ENCODE data around the gene PDGFB. TPM values are rescaled to one million over a fixed set of nuclear protein-coding genes. Genes with fewer than 3 reads are reported as not detected.

The PDGFB gene
- total RNA-seq, result 1 to 10 TPM; 5.9 to 9.8 TPM
- 10 to 100 TPM; 18.1 to 18.3 TPM for polyA plus RNA-seq (ENCODE audit: insufficient read length in 2 of 2)
- long read RNA-seq, donor 1, transcript PDGFB-201 (7 exons, 3,497 nt), result major isoform, 7 of 25 reads
- long read RNA-seq, donor 1, partial matches to known transcripts, result 18 of 25 reads
- long read RNA-seq, donor 1, other reads (novel, unspliced or antisense), result 0 of 25 reads
- long read RNA-seq, donor 2, partial matches to known transcripts, result 0 of 2 reads
- long read RNA-seq, donor 2, other reads (novel, unspliced or antisense), result 0 of 2 reads
- long read RNA-seq, donor 3, transcript PDGFB-201 (7 exons, 3,497 nt), result major isoform, 6 of 6 reads
- long read RNA-seq, donor 3, partial matches to known transcripts, result 0 of 6 reads
- long read RNA-seq, donor 3, other reads (novel, unspliced or antisense), result 0 of 6 reads
- long read RNA-seq, donor 4, transcript PDGFB-201 (7 exons, 3,497 nt), result major isoform, 8 of 8 reads
- long read RNA-seq, donor 4, partial matches to known transcripts, result 0 of 8 reads
- long read RNA-seq, donor 4, other reads (novel, unspliced or antisense), result 0 of 8 reads

- no peaks in the 10 kb centered on the region for H3K9me3 ChIP-seq (ENCODE audit: control insufficient read depth, insufficient read depth, low read length)
- peaks cover 63% of the 10 kb centered on the region for H3K4me1 ChIP-seq (ENCODE audit: control insufficient read depth, insufficient read depth, low read length)
- H3K36me3 ChIP-seq (ENCODE audit: control insufficient read depth, insufficient read depth, low read length), result peaks cover 7% of the 10 kb centered on the region
- 0% methylated on average over 59 of the region's 68 CpGs for WGBS (ENCODE audit: insufficient coverage)
- DNase-seq (ENCODE audit: low read depth in 4 of 6, low spot score in 6 of 6), result peak in 2 of 6 donors; percentile 56 to 63
- H3K4me3 ChIP-seq (ENCODE audit: low read depth, low read length), result peak within 1 kb of the TSS; percentile 58
- H3K27me3 ChIP-seq (ENCODE audit: control insufficient read depth, insufficient read depth, low read length), result peaks cover 34% of the 10 kb centered on the region
- H3K27ac ChIP-seq (ENCODE audit: low read depth, low read length), result peak within 1 kb of the TSS; percentile 25
Observed at GRCh38 chr22:39244496-39245129, at the start of gene PDGFB. PDGFB (minus strand) TSS chr22:39244982; CDS start chr22:39243963, 1,019 bp downstream.

- peaks cover 57% of the 10 kb centered on the region for H3K4me1 ChIP-seq (ENCODE audit: control insufficient read depth, insufficient read depth, low read length)
- H3K9me3 ChIP-seq (ENCODE audit: control insufficient read depth, insufficient read depth, low read length), result no peaks in the 10 kb centered on the region
- no peaks in the 10 kb centered on the region for H3K27me3 ChIP-seq (ENCODE audit: control insufficient read depth, insufficient read depth, low read length)
- DNase-seq (ENCODE audit: low read depth in 4 of 6, low spot score in 6 of 6), result no peak
- peaks cover 4% of the 10 kb centered on the region for H3K36me3 ChIP-seq (ENCODE audit: control insufficient read depth, insufficient read depth, low read length)
- H3K4me3 ChIP-seq (ENCODE audit: low read depth, low read length), result no peak overlapping the region
- 86% methylated on average over 15 of the region's 15 CpGs for WGBS (ENCODE audit: insufficient coverage)
- H3K27ac ChIP-seq (ENCODE audit: low read depth, low read length), result no peak overlapping the region
Observed at GRCh38 chr22:39293766-39294368, 49.1 kb upstream of the PDGFB start.

DNA sequence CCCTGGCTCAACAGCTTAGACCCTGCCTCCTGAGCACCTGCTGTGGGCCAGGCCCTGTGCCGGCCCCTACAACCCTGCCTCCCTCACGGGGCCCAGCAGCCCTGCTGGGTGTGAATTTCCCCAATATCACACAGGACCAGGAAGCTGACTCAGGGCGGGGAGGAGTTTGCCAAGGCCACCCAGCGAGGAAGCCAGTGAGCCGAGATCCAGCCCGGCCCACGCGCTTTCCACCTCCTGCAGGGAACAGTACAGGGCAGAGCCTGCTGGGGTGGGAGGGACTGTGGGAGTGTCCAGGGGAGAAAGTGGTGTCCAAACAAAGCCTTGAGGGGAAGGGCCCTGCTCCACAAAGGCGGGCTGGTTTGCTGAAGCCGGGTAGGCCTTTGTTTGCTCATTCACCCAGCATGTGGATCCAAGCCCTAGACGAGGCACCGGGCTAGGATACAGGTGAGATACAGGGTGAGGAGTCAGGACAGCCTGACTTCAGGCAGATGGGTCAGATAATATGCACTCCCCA is 47.8 kb upstream of the PDGFB start:
- H3K4me1 ChIP-seq (ENCODE audit: control insufficient read depth, insufficient read depth, low read length), result peaks cover 49% of the 10 kb centered on the region
- 37% methylated on average over 8 of the region's 12 CpGs for WGBS (ENCODE audit: insufficient coverage)

GRCh38 chr22:39292031-39292462 is 47.3 kb upstream of the PDGFB start:
- WGBS (ENCODE audit: insufficient coverage), result 39% methylated on average over 19 of the region's 19 CpGs
- no peak for DNase-seq (ENCODE audit: low read depth in 4 of 6, low spot score in 6 of 6)
- H3K4me3 ChIP-seq (ENCODE audit: low read depth, low read length), result no peak overlapping the region

More for the DNA sequence above, 47.8 kb upstream of the PDGFB start:
- Histone ChIP-seq H3K4me3 (ENCODE audit: low read depth, low read length) (no peak overlapping the region), H3K9me3 (ENCODE audit: control insufficient read depth, insufficient read depth, low read length) (no peaks in the 10 kb centered on the region), H3K27ac (ENCODE audit: low read depth, low read length) (peak overlapping the region; percentile 76), H3K36me3 (ENCODE audit: control insufficient read depth, insufficient read depth, low read length) (peaks cover 4% of the 10 kb centered on the region), H3K27me3 (ENCODE audit: control insufficient read depth, insufficient read depth, low read length) (no peaks in the 10 kb centered on the region)
- DNase-seq (ENCODE audit: low read depth in 4 of 6, low spot score in 6 of 6), result peak in 1 of 6 donors; percentile 70

DNA sequence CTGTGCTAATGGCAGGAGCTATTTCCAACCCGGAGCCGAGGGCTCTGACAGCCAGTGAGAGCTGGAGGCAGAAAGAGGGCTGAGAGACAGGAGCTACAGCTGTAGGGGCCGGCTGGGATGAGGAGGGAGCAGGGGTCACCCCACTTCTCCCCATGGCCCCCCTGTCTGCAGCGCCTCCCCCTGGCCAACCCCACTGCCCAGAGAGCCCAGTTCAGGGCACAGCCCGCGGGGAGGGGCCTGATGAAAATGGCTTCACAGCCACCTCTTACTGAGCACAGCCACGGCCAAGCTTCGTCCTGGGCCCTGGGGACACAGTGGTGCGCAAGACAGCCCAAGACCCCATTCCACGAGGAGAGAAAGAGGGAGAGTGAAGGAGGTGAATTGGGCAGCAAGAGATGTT is 46.7 kb upstream of the PDGFB start:
- 78% methylated on average over 4 of the region's 10 CpGs for WGBS (ENCODE audit: insufficient coverage)
- no peak for DNase-seq (ENCODE audit: low read depth in 4 of 6, low spot score in 6 of 6)
- Histone ChIP-seq H3K4me1 (ENCODE audit: control insufficient read depth, insufficient read depth, low read length) (peaks cover 40% of the 10 kb centered on the region), H3K4me3 (ENCODE audit: low read depth, low read length) (no peak overlapping the region), H3K9me3 (ENCODE audit: control insufficient read depth, insufficient read depth, low read length) (no peaks in the 10 kb centered on the region), H3K27ac (ENCODE audit: low read depth, low read length) (peak overlapping the region; percentile 61), H3K36me3 (ENCODE audit: control insufficient read depth, insufficient read depth, low read length) (peaks cover 4% of the 10 kb centered on the region), H3K27me3 (ENCODE audit: control insufficient read depth, insufficient read depth, low read length) (no peaks in the 10 kb centered on the region)

More at GRCh38 chr22:39292031-39292462, 47.3 kb upstream of the PDGFB start:
- peak overlapping the region; percentile 76 for H3K27ac ChIP-seq (ENCODE audit: low read depth, low read length)
- no peaks in the 10 kb centered on the region for H3K9me3 ChIP-seq (ENCODE audit: control insufficient read depth, insufficient read depth, low read length)
- H3K4me1 ChIP-seq (ENCODE audit: control insufficient read depth, insufficient read depth, low read length), result peaks cover 43% of the 10 kb centered on the region
- no peaks in the 10 kb centered on the region for H3K27me3 ChIP-seq (ENCODE audit: control insufficient read depth, insufficient read depth, low read length)
- H3K36me3 ChIP-seq (ENCODE audit: control insufficient read depth, insufficient read depth, low read length), result peaks cover 4% of the 10 kb centered on the region

DNA sequence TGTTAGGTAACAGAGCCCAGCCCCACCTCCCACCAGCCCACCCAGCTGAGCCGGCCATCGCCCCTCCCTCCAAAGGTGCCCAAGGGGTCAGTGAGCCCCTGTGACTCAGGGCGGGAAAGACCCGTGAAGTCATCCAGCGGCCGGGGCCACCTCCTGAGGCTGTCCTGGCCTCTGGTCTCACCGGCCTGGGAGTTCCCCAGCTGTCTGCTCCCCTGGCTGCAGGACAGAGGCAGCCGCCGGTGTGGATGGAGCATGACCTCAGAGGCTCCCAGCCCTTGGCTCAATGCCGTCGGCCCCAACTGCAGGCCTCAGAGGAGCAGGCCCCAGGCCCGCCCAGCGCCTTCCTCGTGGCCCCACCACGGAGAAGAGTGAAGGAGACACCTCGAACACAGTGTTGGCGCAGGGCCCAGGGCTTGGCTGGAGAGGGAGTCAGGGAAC is 46.0 kb upstream of the PDGFB start:
- H3K27me3 ChIP-seq (ENCODE audit: control insufficient read depth, insufficient read depth, low read length), result no peaks in the 10 kb centered on the region
- DNase-seq (ENCODE audit: low read depth in 4 of 6, low spot score in 6 of 6), result peak in 1 of 6 donors; percentile 48
- WGBS (ENCODE audit: insufficient coverage), result 44% methylated on average over 17 of the region's 17 CpGs
- peaks cover 4% of the 10 kb centered on the region for H3K36me3 ChIP-seq (ENCODE audit: control insufficient read depth, insufficient read depth, low read length)
- no peak overlapping the region for H3K27ac ChIP-seq (ENCODE audit: low read depth, low read length)
- peaks cover 40% of the 10 kb centered on the region for H3K4me1 ChIP-seq (ENCODE audit: control insufficient read depth, insufficient read depth, low read length)
- H3K4me3 ChIP-seq (ENCODE audit: low read depth, low read length), result no peak overlapping the region
- H3K9me3 ChIP-seq (ENCODE audit: control insufficient read depth, insufficient read depth, low read length), result no peaks in the 10 kb centered on the region

DNA sequence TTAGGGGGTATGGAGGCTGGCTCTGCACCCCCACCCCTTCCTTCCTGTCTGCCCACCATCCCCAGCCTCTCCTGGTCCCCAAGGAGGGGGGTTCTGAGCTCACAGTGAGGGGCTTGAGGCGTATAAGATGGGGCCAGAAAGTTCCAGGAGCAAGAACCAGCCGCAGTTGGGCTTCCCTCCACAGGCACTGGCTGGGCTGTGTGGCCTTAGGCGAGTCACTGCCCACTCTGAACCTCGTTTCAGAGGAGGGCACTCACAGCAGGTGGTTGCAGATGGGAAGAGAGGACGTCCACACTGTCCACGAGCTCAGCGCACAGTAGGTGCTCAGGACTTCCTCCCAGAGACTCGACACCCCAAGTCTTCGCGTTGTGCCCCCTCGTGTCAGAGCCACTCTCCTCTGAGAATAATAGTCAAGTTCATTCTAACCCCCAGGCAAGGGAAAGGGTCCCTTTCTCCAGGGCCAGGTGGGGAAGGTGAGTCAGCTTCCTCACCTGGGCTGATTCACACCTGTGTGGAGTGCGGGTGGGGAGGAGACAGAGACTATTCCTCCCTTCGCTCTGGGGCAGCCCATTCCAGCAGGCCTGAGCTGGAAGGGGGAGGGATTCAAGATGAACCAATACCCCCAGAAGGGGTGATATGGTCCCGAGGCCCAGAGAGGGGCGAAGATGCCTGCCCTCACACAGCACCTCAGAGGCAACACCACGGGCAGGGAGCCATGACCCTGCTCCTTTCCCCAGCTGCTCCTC is 45.4 kb upstream of the PDGFB start:
- 78% methylated on average over 10 of the region's 16 CpGs for WGBS (ENCODE audit: insufficient coverage)
- Histone ChIP-seq H3K9me3 (ENCODE audit: control insufficient read depth, insufficient read depth, low read length) (no peaks in the 10 kb centered on the region), H3K4me3 (ENCODE audit: low read depth, low read length) (no peak overlapping the region), H3K36me3 (ENCODE audit: control insufficient read depth, insufficient read depth, low read length) (peaks cover 4% of the 10 kb centered on the region), H3K27ac (ENCODE audit: low read depth, low read length) (no peak overlapping the region), H3K27me3 (ENCODE audit: control insufficient read depth, insufficient read depth, low read length) (no peaks in the 10 kb centered on the region), H3K4me1 (ENCODE audit: control insufficient read depth, insufficient read depth, low read length) (peaks cover 40% of the 10 kb centered on the region)
- DNase-seq (ENCODE audit: low read depth in 4 of 6, low spot score in 6 of 6), result no peak

DNA sequence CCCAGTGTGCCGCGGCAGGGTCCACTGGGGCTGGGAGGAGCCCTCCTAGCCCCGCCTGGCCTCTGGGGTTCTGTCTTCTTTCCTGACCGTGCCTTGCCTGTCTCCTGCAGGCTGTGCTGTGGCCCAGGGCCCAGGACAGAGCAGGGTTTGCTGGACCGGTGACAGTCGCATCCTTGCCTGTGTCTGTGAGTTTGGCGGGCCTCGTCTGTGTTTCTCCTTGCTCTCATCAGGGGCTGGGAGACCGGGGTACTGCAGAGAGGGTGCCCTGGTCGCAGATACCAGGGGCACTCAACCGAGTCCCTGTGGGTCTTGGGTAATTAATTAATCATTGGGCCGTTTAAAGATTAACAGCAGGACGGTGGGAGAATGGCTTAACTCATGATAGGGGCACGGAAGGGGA is 44.8 kb upstream of the PDGFB start:
- Histone ChIP-seq H3K4me1 (ENCODE audit: control insufficient read depth, insufficient read depth, low read length) (peaks cover 34% of the 10 kb centered on the region), H3K36me3 (ENCODE audit: control insufficient read depth, insufficient read depth, low read length) (peaks cover 4% of the 10 kb centered on the region), H3K27me3 (ENCODE audit: control insufficient read depth, insufficient read depth, low read length) (no peaks in the 10 kb centered on the region), H3K4me3 (ENCODE audit: low read depth, low read length) (no peak overlapping the region), H3K27ac (ENCODE audit: low read depth, low read length) (no peak overlapping the region), H3K9me3 (ENCODE audit: control insufficient read depth, insufficient read depth, low read length) (no peaks in the 10 kb centered on the region)
- 51% methylated on average over 13 of the region's 14 CpGs for WGBS (ENCODE audit: insufficient coverage)
- no peak for DNase-seq (ENCODE audit: low read depth in 4 of 6, low spot score in 6 of 6)

Data from spinal cord (tissue), 10 donors.